Melanocyte of skin (primary cell): Measurements from ENCODE around the gene KAZN. TPM values are rescaled to one million over a fixed set of nuclear protein-coding genes. Genes with fewer than 3 reads are reported as not detected.

ENCODE experiments used
- total RNA-seq, 2 donors: library from RNA; depleted of rRNA; stranded (reverse); fragments of >200 nt; gene quantifications; 2 replicates each; pipeline ENCODE4 v1.2.3, GENCODE V29; 2012

Gene KAZN
- 10 to 100 TPM; 14.8 to 21.6 TPM for total RNA-seq

GRCh38 chr1:14598498-14599182 is at the start of gene KAZN:
KAZN (plus strand) TSS chr1:14598685.

GRCh38 chr1:15153184-15153841 is 554.8 kb downstream of the KAZN start, which contains the start of gene TMEM51:
TMEM51 (plus strand) TSS chr1:15153747; CDS start chr1:15215088, 61,341 bp downstream.

